ENCODE measurements around the gene SMARCA2. TPM values are rescaled to one million over a fixed set of nuclear protein-coding genes. Genes with fewer than 3 reads are reported as not detected.

The SMARCA2 gene
- total and polyA plus RNA-seq, 9 of the 15 experiments (the other 6 are each of a cell fraction or from before 2014, with no cell fraction given): 8.0 to 34.8 (median 25.5) TPM

GRCh38 chr9:2231101-2231500 is 216.0 kb downstream of the SMARCA2 start:
- CTCF ChIA-PET (ENCODE audit: low intra/inter-chr PET ratio): interaction anchor here (0.7 kb wide), 1 partner anchor 497 kb away, joined by 3 read pairs; no protein-coding TSS in a partner anchor
- Histone ChIP-seq H3K79me2 (ENCODE audit: control insufficient read depth, insufficient read depth, low read length) (no peaks in the 10 kb centered on the region), H3K4me1 (replicated peaks in 1 of 2; ENCODE audit: control insufficient read depth in 2 of 2, insufficient read depth in 2 of 2, low read length in 2 of 2) (0 out of 5 replicates have a peak, but pooled peaks cover 0 to 2% of the 10 kb centered on the region in 2 experiments), H3K9me1 (ENCODE audit: control insufficient read depth, insufficient read depth, low read length) (no peaks in the 10 kb centered on the region), H3K27me3 (ENCODE audit: control insufficient read depth in 2 of 2, insufficient read depth in 2 of 2, low read length in 2 of 2) (peaks cover 0 to 10% of the 10 kb centered on the region in 2 experiments; a peak in 1 of 5 replicates), H3K27ac (ENCODE audit: extremely low read depth, low read depth, low read length) (no peak overlapping the region), H2AFZ (ENCODE audit: low read depth, low read length) (no peak overlapping the region), H4K20me1 (replicated peaks; ENCODE audit: control insufficient read depth, insufficient read depth, low read length) (no peaks in the 10 kb centered on the region), H3K36me3 (ENCODE audit: control insufficient read depth, insufficient read depth, low read length) (no peaks in the 10 kb centered on the region), H3K4me2 (ENCODE audit: insufficient read depth, low read length) (no peak overlapping the region), H3K9me3 (replicated peaks; ENCODE audit: control insufficient read depth, insufficient read depth, low read depth, low read length) (no peaks in the 10 kb centered on the region), H3K9ac (ENCODE audit: insufficient read depth in 1 of 2, low read depth in 2 of 2, low read length in 2 of 2) (no peak overlapping the region), H3K4me3 (no peak overlapping the region)
- FAIRE-seq: no peak
- ATAC-seq: no peak
- no peak for DNase-seq (ENCODE audit: extremely low read depth in 1 of 4, low spot score in 3 of 4)
- no peak for TF ChIP-seq FUS (optimal IDR thresholded peaks at IDR 0.05; ENCODE audit: low read depth, low read length)
- TF ChIP-seq WHSC1 (IDR thresholded peaks at IDR 0.05; ENCODE audit: low read length): no peak
- TF ChIP-seq VEZF1 (CRISPR knock-in tag; IDR thresholded peaks at IDR 0.05): no peak
- no peak for TF ChIP-seq CREB1 (IDR thresholded peaks at IDR 0.05)
- TF ChIP-seq CREB1 (CRISPR knock-in tag; IDR thresholded peaks at IDR 0.05): no peak
- no peak for TF ChIP-seq POLR2AphosphoS2 (IDR thresholded peaks at IDR 0.05; ENCODE audit: low read length)
- TF ChIP-seq ZBTB26 (CRISPR knock-in tag; IDR thresholded peaks at IDR 0.05): no peak
- no peak for TF ChIP-seq NFXL1 (CRISPR knock-in tag; IDR thresholded peaks at IDR 0.05)
- TF ChIP-seq ELF2 (CRISPR knock-in tag; IDR thresholded peaks at IDR 0.05): no peak
- no peak for TF ChIP-seq ZNF57 (CRISPR knock-in tag; IDR thresholded peaks at IDR 0.05)
- TF ChIP-seq CBFA2T2 (conservative IDR thresholded peaks at IDR 0.05): no peak
- no peak for TF ChIP-seq RHOXF2B (CRISPR knock-in tag; conservative IDR thresholded peaks at IDR 0.05)
- no peak for TF ChIP-seq POLR2AphosphoS5 (IDR thresholded peaks at IDR 0.05; ENCODE audit: control insufficient read depth, insufficient read depth, low read depth, low read length)
- TF ChIP-seq ETV1 (tag; conservative IDR thresholded peaks at IDR 0.05; ENCODE audit: low read depth): no peak
- TF ChIP-seq, protein P1, sequence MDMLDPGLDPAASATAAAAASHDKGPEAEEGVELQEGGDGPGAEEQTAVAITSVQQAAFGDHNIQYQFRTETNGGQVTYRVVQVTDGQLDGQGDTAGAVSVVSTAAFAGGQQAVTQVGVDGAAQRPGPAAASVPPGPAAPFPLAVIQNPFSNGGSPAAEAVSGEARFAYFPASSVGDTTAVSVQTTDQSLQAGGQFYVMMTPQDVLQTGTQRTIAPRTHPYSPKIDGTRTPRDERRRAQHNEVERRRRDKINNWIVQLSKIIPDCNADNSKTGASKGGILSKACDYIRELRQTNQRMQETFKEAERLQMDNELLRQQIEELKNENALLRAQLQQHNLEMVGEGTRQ (CRISPR knock-in tag; IDR thresholded peaks at IDR 0.05): no peak
- TF ChIP-seq TRIM24 (IDR thresholded peaks at IDR 0.05): no peak
- no peak for TF ChIP-seq FOXM1 (IDR thresholded peaks at IDR 0.05; ENCODE audit: low read depth)
- no peak for TF ChIP-seq FOXM1 (CRISPR knock-in tag; IDR thresholded peaks at IDR 0.05; ENCODE audit: low read depth)
- POLR2A ChIA-PET: no interaction called here
- in situ Hi-C loops (cut with MboI): no loop called here
- intact Hi-C loops (cut with micrococcal nuclease): no loop called here
- BruUV-seq (replicated peaks): no TSS peak
- 0% methylated on average over 1 of the region's 1 CpG for WGBS (ENCODE audit: insufficient coverage, low coverage, missing lambda C conversion rate)

Measured in K562 (cell line).